ENCODE measurements around the gene HIVEP1.

The HIVEP1 gene

DNA sequence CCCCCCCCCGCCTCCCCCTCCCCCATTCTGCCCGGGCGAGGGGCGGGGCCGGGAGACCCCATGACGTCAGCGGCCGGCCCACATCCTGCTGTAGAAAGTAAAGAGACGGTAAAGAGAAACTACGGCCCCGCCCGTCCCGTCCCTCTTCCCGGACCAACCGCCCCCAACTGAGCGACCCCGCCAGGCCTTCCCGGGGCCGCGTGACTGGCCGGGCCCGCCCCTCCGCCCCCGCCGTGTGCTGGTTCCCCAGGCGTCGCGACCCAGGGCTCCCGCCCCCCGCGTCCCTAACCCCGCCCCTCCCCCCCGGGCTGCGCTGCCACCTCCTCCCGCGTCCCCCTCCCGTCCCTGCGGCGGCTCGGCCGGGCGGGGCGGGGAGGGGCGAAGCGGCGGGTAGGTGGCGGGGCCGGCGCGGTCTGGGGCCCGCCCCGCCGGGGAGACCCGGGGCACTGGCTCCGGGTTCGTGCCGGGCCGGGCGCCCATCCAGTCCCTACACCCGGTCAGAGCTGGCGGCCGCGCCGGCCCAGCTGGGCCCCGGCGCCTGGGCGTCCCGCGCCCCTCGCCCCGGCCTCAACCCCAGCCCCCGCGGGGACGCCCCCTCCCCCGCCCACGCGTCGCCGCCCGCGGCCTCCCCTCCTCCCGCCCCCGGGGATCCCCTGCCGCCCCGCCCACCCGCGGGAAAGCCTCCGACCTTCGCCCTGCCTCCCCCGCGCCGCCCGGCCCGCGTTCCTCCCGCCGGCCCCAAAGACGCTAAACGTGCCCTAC lies 655 bp upstream of the HIVEP1 start (continued):
- TF ChIP-seq ZNF560 (tag by site-specific recombination; IDR thresholded peaks at IDR 0.05; ENCODE audit: borderline replicate concordance) (no peak), ZNF670 (tag by site-specific recombination; IDR thresholded peaks at IDR 0.05; ENCODE audit: low read depth) (no peak), SP7 (tag by site-specific recombination; IDR thresholded peaks at IDR 0.05) (no peak), ZNF184 (tag by site-specific recombination; IDR thresholded peaks at IDR 0.05) (no peak), ZNF174 (tag by site-specific recombination; IDR thresholded peaks at IDR 0.05) (no peak), ZNF426 (tag by site-specific recombination; IDR thresholded peaks at IDR 0.05) (no peak), ZNF202 (tag by site-specific recombination; IDR thresholded peaks at IDR 0.05; ENCODE audit: borderline replicate concordance) (no peak), ZNF843 (tag by site-specific recombination; IDR thresholded peaks at IDR 0.05) (no peak), MZF1 (tag by site-specific recombination; IDR thresholded peaks at IDR 0.05; ENCODE audit: borderline replicate concordance) (no peak), ZNF585B (tag by site-specific recombination; IDR thresholded peaks at IDR 0.05) (no peak), ZNF214 (tag by site-specific recombination; IDR thresholded peaks at IDR 0.05; ENCODE audit: borderline replicate concordance) (no peak), SCRT1 (tag by site-specific recombination; IDR thresholded peaks at IDR 0.05; ENCODE audit: borderline replicate concordance) (no peak), TRIM28 (IDR thresholded peaks at IDR 0.05; ENCODE audit: borderline replicate concordance, low read length) (no peak), ZNF211 (tag by site-specific recombination; IDR thresholded peaks at IDR 0.05; ENCODE audit: low read depth) (no peak), ZFP37 (tag by site-specific recombination; IDR thresholded peaks at IDR 0.05) (no peak), KLF10 (tag by site-specific recombination; IDR thresholded peaks at IDR 0.05) (peak; percentile 80), ZNF791 (tag by site-specific recombination; IDR thresholded peaks at IDR 0.05) (no peak), SP2 (tag by site-specific recombination; IDR thresholded peaks at IDR 0.05) (peak; percentile 55)
- TF ChIP-seq, protein P1, sequence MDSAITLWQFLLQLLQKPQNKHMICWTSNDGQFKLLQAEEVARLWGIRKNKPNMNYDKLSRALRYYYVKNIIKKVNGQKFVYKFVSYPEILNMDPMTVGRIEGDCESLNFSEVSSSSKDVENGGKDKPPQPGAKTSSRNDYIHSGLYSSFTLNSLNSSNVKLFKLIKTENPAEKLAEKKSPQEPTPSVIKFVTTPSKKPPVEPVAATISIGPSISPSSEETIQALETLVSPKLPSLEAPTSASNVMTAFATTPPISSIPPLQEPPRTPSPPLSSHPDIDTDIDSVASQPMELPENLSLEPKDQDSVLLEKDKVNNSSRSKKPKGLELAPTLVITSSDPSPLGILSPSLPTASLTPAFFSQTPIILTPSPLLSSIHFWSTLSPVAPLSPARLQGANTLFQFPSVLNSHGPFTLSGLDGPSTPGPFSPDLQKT (IDR thresholded peaks at IDR 0.05; ENCODE audit: borderline replicate concordance, low read depth, low read length): no peak
- TF ChIP-seq, protein P2, sequence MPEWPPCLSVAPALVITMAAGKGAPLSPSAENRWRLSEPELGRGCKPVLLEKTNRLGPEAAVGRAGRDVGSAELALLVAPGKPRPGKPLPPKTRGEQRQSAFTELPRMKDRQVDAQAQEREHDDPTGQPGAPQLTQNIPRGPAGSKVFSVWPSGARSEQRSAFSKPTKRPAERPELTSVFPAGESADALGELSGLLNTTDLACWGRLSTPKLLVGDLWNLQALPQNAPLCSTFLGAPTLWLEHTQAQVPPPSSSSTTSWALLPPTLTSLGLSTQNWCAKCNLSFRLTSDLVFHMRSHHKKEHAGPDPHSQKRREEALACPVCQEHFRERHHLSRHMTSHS (tag by site-specific recombination; IDR thresholded peaks at IDR 0.05): no peak
- TF ChIP-seq, protein P3, sequence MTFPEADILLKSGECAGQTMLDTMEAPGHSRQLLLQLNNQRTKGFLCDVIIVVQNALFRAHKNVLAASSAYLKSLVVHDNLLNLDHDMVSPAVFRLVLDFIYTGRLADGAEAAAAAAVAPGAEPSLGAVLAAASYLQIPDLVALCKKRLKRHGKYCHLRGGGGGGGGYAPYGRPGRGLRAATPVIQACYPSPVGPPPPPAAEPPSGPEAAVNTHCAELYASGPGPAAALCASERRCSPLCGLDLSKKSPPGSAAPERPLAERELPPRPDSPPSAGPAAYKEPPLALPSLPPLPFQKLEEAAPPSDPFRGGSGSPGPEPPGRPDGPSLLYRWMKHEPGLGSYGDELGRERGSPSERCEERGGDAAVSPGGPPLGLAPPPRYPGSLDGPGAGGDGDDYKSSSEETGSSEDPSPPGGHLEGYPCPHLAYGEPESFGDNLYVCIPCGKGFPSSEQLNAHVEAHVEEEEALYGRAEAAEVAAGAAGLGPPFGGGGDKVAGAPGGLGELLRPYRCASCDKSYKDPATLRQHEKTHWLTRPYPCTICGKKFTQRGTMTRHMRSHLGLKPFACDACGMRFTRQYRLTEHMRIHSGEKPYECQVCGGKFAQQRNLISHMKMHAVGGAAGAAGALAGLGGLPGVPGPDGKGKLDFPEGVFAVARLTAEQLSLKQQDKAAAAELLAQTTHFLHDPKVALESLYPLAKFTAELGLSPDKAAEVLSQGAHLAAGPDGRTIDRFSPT (tag by site-specific recombination; IDR thresholded peaks at IDR 0.05): no peak
- TF ChIP-seq, protein P4, sequence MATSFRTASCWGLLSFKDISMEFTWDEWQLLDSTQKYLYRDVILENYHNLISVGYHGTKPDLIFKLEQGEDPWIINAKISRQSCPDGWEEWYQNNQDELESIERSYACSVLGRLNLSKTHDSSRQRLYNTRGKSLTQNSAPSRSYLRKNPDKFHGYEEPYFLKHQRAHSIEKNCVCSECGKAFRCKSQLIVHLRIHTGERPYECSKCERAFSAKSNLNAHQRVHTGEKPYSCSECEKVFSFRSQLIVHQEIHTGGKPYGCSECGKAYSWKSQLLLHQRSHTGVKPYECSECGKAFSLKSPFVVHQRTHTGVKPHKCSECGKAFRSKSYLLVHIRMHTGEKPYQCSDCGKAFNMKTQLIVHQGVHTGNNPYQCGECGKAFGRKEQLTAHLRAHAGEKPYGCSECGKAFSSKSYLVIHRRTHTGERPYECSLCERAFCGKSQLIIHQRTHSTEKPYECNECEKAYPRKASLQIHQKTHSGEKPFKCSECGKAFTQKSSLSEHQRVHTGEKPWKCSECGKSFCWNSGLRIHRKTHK (tag by site-specific recombination; IDR thresholded peaks at IDR 0.05): no peak
- TF ChIP-seq, protein P5, sequence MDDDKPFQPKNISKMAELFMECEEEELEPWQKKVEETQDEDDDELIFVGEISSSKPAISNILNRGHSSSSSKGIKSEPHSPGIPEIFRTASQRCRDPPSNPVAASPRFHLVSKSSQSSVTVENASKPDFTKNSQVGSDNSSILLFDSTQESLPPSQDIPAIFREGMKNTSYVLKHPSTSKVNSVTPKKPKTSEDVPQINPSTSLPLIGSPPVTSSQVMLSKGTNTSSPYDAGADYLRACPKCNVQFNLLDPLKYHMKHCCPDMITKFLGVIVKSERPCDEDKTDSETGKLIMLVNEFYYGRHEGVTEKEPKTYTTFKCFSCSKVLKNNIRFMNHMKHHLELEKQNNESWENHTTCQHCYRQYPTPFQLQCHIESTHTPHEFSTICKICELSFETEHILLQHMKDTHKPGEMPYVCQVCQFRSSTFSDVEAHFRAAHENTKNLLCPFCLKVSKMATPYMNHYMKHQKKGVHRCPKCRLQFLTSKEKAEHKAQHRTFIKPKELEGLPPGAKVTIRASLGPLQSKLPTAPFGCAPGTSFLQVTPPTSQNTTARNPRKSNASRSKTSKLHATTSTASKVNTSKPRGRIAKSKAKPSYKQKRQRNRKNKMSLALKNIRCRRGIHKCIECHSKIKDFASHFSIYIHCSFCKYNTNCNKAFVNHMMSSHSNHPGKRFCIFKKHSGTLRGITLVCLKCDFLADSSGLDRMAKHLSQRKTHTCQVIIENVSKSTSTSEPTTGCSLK (tag by site-specific recombination; IDR thresholded peaks at IDR 0.05): no peak
- TF ChIP-seq, protein P6, sequence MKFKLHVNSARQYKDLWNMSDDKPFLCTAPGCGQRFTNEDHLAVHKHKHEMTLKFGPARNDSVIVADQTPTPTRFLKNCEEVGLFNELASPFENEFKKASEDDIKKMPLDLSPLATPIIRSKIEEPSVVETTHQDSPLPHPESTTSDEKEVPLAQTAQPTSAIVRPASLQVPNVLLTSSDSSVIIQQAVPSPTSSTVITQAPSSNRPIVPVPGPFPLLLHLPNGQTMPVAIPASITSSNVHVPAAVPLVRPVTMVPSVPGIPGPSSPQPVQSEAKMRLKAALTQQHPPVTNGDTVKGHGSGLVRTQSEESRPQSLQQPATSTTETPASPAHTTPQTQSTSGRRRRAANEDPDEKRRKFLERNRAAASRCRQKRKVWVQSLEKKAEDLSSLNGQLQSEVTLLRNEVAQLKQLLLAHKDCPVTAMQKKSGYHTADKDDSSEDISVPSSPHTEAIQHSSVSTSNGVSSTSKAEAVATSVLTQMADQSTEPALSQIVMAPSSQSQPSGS (tag by site-specific recombination; IDR thresholded peaks at IDR 0.05; ENCODE audit: low read depth): peak; percentile 83

Data from HEK293 (cell line).